GM19023 (cell line): Measurements from ENCODE around the gene SDK1.

Experiments used
- ATAC-seq: cut with Tn5 transposase; IDR thresholded peaks from one replicate; pipeline ENCODE4 v1.9.1; 2021; ENCODE audit warnings: mild to moderate bottlenecking, moderate library complexity; ENCODE audit not compliant: unreplicated experiment

Gene SDK1

GRCh38 chr7:3300651-3301448 is at the start of gene SDK1:
Gene SDK1 (plus strand): TSS chr7:3301252. CDS start chr7:3301587, 335 bp downstream.
- ATAC-seq: peak; percentile 87

- no peak for ATAC-seq
Measured at GRCh38 chr7:3254718-3255117, 46.3 kb upstream of the SDK1 start.

- no peak for ATAC-seq
Measured at GRCh38 chr7:3259711-3260400, 41.2 kb upstream of the SDK1 start.

- no peak for ATAC-seq
Measured at GRCh38 chr7:3260401-3260715, 40.7 kb upstream of the SDK1 start.

- no peak for ATAC-seq
Measured at GRCh38 chr7:3264693-3265339, 36.2 kb upstream of the SDK1 start.

- no peak for ATAC-seq
Measured at GRCh38 chr7:3265388-3265787, 35.7 kb upstream of the SDK1 start.

- ATAC-seq: no peak
Measured at GRCh38 chr7:3266240-3266639, 34.8 kb upstream of the SDK1 start.

- no peak for ATAC-seq
Measured at GRCh38 chr7:3267966-3268690, 32.9 kb upstream of the SDK1 start.

- no peak for ATAC-seq
Measured at GRCh38 chr7:3270362-3270761, 30.7 kb upstream of the SDK1 start.

- no peak for ATAC-seq
Measured at GRCh38 chr7:3271298-3271697, 29.8 kb upstream of the SDK1 start.

GRCh38 chr7:3272691-3273141 is 28.3 kb upstream of the SDK1 start:
- ATAC-seq: no peak

GRCh38 chr7:3274131-3274530 is 26.9 kb upstream of the SDK1 start:
- ATAC-seq: no peak

GRCh38 chr7:3277604-3278572 is 23.2 kb upstream of the SDK1 start:
- no peak for ATAC-seq

- ATAC-seq: no peak
Measured at GRCh38 chr7:3279147-3279818, 21.8 kb upstream of the SDK1 start.

- no peak for ATAC-seq
Measured at GRCh38 chr7:3280445-3280844, 20.6 kb upstream of the SDK1 start.

- ATAC-seq: no peak
Measured at GRCh38 chr7:3280946-3281656, 20.0 kb upstream of the SDK1 start.

- ATAC-seq: no peak
Measured at GRCh38 chr7:3282457-3282856, 18.6 kb upstream of the SDK1 start.

GRCh38 chr7:3283130-3283704 is 17.8 kb upstream of the SDK1 start:
- ATAC-seq: no peak

GRCh38 chr7:3285652-3286051 is 15.4 kb upstream of the SDK1 start:
- no peak for ATAC-seq
